DOHH2 (cell line): ENCODE measurements around the gene YIF1A.

Source experiments
- EZH2phosphoT487 ChIP-seq: fragments of 200-600 bp; sonication (generic); IDR thresholded peaks from 2 replicates; pipeline ENCODE4 v1.6.1; 2017; ENCODE audit warnings: borderline replicate concordance, mild to moderate bottlenecking, antibody characterized with exemption, low read length, moderate library complexity, mixed read lengths
- TF ChIP-seq, protein P1 (sequence below): fragments of 200-600 bp; sonication (generic); IDR thresholded peaks from one replicate; pipeline ENCODE4 v1.5.1; 2014; ENCODE audit warnings: antibody characterized with exemption, mild to moderate bottlenecking, low read depth, low read length; ENCODE audit not compliant: poor library complexity, severe bottlenecking

- TF ChIP-seq, protein P1, sequence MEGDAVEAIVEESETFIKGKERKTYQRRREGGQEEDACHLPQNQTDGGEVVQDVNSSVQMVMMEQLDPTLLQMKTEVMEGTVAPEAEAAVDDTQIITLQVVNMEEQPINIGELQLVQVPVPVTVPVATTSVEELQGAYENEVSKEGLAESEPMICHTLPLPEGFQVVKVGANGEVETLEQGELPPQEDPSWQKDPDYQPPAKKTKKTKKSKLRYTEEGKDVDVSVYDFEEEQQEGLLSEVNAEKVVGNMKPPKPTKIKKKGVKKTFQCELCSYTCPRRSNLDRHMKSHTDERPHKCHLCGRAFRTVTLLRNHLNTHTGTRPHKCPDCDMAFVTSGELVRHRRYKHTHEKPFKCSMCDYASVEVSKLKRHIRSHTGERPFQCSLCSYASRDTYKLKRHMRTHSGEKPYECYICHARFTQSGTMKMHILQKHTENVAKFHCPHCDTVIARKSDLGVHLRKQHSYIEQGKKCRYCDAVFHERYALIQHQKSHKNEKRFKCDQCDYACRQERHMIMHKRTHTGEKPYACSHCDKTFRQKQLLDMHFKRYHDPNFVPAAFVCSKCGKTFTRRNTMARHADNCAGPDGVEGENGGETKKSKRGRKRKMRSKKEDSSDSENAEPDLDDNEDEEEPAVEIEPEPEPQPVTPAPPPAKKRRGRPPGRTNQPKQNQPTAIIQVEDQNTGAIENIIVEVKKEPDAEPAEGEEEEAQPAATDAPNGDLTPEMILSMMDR = peak; percentile 76
- TF ChIP-seq EZH2phosphoT487 = no peak
These were observed 24.0 kb downstream of the YIF1A start for GRCh38 chr11:66264914-66265313.
